Activated CD4-positive, alpha-beta T cell treated with anti-CD3 and anti-CD28 coated beads, Interleukin-2, amount 50 U/mL, for 4 hours (primary cell): ENCODE results near the gene PLD3.
A peak's percentile ranks its signal among the peaks of the same experiment; 100 is the strongest.

ENCODE experiments used
- DNase-seq, 2 experiments: peaks; one replicate each; pipeline ENCODE4 v3.0.0-alpha.2; 2020

Gene PLD3, protein sequence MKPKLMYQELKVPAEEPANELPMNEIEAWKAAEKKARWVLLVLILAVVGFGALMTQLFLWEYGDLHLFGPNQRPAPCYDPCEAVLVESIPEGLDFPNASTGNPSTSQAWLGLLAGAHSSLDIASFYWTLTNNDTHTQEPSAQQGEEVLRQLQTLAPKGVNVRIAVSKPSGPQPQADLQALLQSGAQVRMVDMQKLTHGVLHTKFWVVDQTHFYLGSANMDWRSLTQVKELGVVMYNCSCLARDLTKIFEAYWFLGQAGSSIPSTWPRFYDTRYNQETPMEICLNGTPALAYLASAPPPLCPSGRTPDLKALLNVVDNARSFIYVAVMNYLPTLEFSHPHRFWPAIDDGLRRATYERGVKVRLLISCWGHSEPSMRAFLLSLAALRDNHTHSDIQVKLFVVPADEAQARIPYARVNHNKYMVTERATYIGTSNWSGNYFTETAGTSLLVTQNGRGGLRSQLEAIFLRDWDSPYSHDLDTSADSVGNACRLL

DNA sequence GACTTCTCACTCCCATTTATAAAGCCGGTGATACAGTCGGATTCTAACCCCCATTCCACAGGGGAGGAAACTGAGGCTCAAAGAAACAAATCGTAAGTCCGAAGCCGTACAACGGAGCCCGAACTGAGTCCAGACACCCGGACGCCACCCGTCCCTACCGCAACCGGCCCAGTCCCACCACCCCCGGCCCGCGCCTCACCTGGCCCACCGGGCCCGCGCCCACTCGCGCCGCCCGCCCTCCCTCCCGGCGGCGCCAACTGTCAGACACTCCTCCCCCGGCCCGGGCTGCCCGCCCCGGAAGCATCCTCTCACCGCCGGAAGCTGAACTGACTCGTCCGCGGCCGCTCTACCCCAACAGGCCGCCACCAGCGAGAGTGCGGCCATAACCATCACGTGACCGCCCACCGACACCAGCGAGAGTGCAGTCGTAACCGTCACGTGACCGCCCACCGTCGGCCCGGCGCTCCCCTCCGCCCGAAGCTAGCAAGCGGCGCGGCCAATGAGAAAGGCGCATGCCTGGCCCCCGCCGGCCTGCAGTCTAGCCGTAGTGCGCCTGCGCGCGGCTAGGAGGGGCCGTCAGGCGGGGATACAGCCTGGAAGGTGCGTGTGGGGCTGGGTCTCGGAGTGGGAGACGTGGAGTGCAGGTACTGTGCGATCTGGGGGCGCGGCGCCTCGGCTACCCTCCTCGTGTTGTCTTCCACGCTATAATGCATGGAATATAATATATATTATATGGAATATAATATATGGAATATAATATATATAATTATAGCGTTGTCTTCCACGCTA, at the start of gene PLD3, which contains the start of gene C19orf47:
PLD3 (plus strand) TSS at position 571 of the 789 bp plus-strand sequence. CDS start 17,789 bp downstream, outside the sequence.
C19orf47 (minus strand) TSS at position 273 of the 789 bp plus-strand sequence. CDS start 6,540 bp downstream, outside the sequence.
- DNase-seq, result peak; percentile 97 to 99

- no peak for DNase-seq
Observed at GRCh38 chr19:40300668-40301067, 47.8 kb upstream of the PLD3 start.

DNA sequence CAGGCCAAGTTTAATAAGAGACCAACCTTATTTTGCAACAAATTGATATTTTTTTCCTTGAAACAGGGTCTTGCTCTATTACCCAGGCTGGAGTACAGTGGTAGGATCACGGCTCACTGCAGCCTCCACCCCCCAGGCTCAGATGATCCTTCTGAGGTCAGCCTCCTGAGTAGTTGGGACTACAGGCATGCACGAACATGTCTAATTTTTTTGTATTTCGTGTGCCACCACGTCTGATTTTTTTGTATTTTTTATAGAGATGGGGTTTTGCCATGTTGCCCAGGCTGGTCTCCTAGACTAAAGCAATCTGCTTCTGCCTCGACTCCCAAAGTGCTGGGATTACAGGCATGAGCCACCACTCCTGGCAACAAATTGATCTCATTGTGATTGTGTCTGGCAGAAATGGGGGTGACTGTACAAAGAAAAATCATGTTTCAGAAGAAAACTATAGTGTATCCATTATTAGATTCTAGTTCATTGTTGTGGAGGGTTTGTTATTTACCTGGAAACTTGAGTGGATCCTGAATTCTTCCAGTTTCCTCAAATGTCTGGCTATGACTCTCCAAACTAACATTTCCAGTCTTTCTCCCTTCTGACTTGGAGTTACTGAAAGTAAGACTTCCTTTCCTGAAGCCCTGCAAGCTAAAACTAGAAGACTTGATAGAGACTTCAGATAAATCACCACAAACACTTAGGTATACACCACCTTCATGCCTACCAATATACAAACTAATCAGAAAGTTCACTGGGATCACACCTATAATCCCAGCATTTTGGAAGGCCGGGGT, 46.1 kb upstream of the PLD3 start:
- no peak for DNase-seq

GRCh38 chr19:40303765-40304164, 44.7 kb upstream of the PLD3 start:
- no peak for DNase-seq

DNA sequence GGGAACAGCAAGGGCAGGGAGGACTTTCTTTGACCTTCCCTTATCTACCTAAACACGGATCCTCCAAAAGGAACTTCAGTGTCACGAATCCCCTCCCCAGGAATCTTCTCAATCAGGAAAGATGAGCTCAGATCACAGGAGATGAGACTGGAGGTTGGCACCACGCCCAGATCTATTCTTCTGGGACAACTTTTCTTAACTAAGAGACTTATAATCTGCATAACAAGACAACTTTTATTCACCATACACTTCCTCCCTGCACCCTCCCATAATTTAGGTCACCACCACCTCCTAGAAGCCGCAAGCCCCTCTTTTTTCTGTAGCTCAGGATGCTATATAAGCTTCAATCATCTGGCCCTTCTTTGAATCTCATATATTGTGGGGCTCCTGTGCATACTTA, 44.2 kb upstream of the PLD3 start:
- DNase-seq, result no peak

DNA sequence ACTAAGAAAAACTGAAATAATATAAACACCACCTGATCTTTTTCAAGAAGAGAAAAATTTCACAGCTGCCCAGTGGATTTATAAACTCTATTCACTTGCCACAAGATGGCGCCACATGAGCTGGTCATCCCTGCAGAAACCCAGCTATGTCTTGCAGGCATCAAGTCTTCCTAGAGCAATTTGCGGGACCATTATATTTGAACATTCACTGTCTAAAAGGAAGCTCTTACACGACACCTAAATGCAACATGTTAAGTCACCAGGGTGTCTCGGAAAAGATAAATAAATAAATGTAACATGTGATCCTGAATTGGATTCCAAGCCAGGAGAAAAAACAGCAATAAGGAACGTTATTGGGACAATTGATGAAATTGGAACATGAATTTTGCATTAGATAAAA, 43.1 kb upstream of the PLD3 start:
- DNase-seq, result peak; percentile 63 to 68

DNA sequence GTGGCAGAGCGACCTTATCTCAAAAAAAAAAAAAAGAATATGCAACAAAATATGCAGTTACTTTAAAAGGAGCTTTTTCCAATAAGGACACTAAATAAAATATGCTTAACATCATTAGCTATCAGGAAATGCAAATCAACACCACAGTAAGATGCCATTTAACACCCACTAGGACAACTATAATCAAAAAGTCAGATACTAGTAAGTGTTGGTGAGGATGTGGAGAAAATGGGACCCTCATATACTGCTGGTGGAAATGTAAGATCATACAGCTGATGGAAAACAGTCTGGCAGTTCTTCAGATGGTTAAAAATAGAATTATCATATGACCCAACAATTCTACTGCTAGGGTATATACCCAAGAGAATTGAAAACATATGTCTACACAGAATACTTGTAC, 38.8 kb upstream of the PLD3 start:
- no peak for DNase-seq

DNA sequence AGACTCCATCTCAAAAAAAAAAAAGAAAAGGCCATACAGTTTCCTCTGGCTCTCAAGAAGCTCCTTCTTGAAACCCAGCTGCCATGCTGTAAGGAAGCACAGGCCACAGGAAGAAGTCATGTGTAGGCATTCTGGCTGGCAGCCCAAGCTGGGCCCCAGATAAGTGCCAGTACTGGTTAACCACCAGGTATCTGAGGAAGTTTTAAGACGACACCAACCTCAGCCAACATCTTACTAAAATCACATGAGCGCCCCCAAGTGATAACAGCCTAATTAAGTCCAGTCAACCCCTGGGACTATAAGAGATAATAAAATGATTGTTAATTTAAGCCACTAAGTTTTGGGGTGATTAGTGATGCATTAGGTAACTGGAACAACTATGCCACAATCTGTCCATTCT, 36.0 kb upstream of the PLD3 start:
- no peak for DNase-seq

GRCh38 chr19:40313229-40313983, 35.1 kb upstream of the PLD3 start:
- DNase-seq, result no peak

- DNase-seq, result no peak
Observed at GRCh38 chr19:40314656-40315055, 33.8 kb upstream of the PLD3 start.

GRCh38 chr19:40315812-40316470, 32.6 kb upstream of the PLD3 start:
- DNase-seq, result no peak

DNA sequence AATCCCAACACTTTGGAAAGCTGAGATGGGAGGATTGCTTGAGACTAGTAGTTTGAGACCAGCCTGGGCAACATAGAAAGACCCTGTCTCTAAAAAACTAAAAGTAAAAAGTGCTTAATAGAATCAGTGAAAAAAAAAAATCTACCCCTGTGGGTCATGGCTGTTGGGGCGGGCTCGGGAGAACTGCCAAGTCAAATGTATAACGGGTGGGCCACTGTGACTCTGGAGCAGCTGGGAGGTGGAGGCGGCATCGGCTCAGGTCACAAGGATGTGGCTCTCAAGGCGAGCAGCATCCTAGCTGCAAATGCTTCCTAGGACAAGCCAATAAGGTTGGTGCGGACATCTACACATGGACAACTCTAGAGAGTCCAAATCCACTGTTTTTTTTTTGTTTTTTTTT, 31.2 kb upstream of the PLD3 start:
- DNase-seq, result no peak

DNA sequence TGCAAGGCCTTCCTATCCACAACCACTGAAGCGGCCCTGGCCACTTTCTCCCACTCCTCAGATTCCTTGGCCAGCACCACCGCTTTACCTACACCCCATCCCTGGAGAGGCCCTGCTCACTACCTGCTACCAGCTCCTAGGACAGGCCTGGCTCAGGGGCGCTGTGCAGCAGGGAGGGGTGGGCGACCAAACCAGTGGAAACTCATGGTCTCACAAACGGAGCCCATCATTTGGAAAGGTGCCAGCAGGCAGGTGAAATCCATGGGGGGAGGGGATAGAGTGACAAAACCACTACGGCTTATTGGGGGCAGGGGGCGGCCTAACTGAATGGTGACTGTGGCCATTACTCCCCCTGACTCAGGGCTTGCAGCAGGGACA, 27.9 kb upstream of the PLD3 start:
- no peak for DNase-seq

GRCh38 chr19:40321076-40321475, 27.4 kb upstream of the PLD3 start:
- no peak for DNase-seq

- DNase-seq, result no peak
Observed at GRCh38 chr19:40321566-40322270, 26.8 kb upstream of the PLD3 start.

DNA sequence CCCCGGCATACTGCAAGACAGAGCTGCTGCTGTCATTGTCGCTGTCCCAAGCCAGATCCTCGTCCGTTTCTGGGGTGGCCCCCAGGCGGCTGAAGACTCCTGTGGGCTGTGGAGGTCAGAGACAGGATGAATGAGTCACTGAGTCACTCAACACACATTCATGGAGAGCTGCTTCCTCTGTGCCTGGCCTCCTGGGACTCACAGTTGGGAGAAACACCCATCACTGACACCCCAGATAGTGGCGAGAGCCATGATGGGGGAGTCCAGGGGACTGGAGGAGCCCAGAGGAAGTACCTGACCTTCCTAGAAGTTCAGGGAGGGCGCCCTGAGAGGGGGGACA, 26.3 kb upstream of the PLD3 start:
- no peak for DNase-seq

DNA sequence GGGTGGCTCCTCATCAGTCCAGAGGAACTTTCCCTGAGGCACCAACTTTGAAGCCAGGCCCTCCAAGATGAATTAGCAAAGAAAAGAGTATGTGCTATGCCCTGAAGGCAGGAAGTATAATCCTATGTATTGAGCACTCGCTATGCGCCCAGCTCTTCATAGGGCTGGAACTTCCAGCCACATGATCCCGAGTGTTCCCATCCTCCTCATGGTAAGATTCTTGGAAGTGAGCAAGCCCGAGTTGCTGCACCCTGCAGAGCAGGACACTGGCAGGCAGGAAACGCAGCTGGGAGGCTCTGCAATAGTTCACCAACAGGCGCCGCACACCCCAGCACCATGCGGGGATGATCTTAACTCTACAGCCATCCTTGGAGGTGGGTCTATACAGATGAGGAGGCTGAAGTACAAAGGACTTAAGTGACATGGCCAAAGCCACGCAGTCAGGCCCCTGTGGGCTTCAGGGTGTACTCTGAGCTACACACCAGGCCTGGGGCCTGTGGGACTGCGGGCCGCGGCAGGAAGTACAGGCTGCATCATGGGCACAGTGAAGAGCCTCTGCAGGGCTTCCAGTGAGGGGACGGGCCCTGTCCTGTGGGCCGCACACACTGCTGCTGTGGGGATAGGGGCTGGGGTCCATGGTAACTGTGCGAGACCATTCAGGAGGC, 25.4 kb upstream of the PLD3 start:
- DNase-seq, result no peak

- no peak for DNase-seq
Observed at GRCh38 chr19:40323705-40324104, 24.8 kb upstream of the PLD3 start.

DNA sequence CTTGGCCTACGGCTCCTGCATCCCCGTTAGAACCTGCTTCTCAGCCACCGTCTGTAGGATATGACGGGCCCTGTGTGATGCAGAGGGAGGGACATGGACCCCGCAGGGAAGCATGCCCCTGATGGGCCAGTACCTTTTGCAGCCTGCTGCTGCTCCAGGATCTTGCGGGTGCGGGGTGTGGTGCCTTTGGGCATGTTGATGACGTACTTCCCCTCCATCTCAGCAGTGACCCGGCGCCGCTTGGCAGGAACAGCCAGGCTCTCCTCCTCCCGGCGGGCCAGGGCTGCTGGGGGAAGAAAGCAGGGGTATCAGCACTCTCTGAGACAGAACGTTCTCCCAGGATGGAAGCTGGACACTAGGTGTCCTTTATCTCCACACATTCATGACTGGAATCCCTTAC, 22.3 kb upstream of the PLD3 start:
- no peak for DNase-seq

DNA sequence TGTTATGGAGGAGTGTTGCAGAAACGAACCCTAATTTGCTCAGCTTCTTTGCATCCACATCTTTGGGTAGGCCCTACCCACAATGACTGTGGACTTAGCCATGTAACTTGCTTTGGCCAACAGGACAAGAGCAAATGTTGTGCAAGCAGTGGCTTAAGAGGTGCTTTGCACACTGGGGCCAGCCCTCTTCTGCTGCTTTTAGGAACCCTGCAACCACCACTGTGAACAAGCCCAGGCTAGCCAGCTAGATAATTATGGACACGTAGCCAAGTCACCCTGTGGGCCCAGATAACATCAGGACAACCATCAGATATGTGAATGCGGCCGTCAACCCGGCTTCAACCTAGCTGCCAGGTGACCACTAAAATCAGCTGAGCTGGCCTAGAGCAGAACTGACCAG, 17.4 kb upstream of the PLD3 start:
- DNase-seq, result no peak

DNA sequence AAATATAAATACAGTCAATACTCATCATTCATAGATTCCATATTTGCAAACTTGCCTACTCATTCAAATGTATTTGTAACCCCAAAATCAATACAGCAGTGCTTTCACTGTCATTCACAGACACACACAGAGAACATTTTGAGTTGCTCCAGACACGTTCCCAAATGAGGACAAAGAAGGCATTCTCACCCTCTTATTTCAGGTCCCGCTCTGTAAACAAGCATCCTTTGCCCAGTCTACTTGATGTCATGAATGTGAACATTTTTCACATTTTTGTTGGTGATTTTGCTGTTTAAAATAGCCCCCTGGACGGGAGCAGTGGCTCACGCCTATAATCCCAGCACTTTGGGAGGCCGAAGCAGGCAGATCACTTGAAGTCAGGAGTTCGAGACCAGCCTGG, 15.8 kb upstream of the PLD3 start:
- DNase-seq, result no peak
